Effector CD4-positive, alpha-beta T cell (primary cell): ENCODE measurements around the gene LRRC45.
A peak's percentile ranks its signal among the peaks of the same experiment; 100 is the strongest.
"Not testable (repeated sequence)": the region's sequence is repeated elsewhere in the genome, so short reads cannot be mapped to it uniquely, and the experiment has no call there.

Experiments used
- DNase-seq: peaks from one replicate; pipeline ENCODE4 v3.0.0-alpha.2; 2020

Gene LRRC45

GRCh38 chr17:82036634-82037091 lies 13.6 kb downstream of the LRRC45 start:
- DNase-seq = no peak

- peak; percentile 92 for DNase-seq
Measured at GRCh38 chr17:82037092-82037888, 14.2 kb downstream of the LRRC45 start, which contains the start of gene DCXR. DCXR (minus strand) TSS chr17:82037697; CDS start chr17:82037682, 15 bp downstream.

GRCh38 chr17:82037889-82038195 lies 14.7 kb downstream of the LRRC45 start:
- no peak for DNase-seq

GRCh38 chr17:82038796-82039409 lies 15.8 kb downstream of the LRRC45 start:
- not testable (repeated sequence) for DNase-seq

- DNase-seq = no peak
Measured at GRCh38 chr17:82039695-82040299, 16.7 kb downstream of the LRRC45 start.

- no peak for DNase-seq
Measured at GRCh38 chr17:82041144-82041814, 18.2 kb downstream of the LRRC45 start.

GRCh38 chr17:82042649-82043048 lies 19.5 kb downstream of the LRRC45 start:
- DNase-seq = no peak

GRCh38 chr17:82043507-82043906 lies 20.4 kb downstream of the LRRC45 start:
- no peak for DNase-seq

- no peak for DNase-seq
Measured at GRCh38 chr17:82045936-82046484, 22.9 kb downstream of the LRRC45 start.

- DNase-seq = no peak
Measured at GRCh38 chr17:82046903-82047302, 23.8 kb downstream of the LRRC45 start.

GRCh38 chr17:82047379-82047778 lies 24.3 kb downstream of the LRRC45 start:
- DNase-seq = no peak

GRCh38 chr17:82047914-82048570 lies 24.9 kb downstream of the LRRC45 start:
- no peak for DNase-seq

- DNase-seq = no peak
Measured at GRCh38 chr17:82048571-82048971, 25.5 kb downstream of the LRRC45 start.

- no peak for DNase-seq
Measured at GRCh38 chr17:82049106-82049505, 26.0 kb downstream of the LRRC45 start.

GRCh38 chr17:82049521-82049971 lies 26.4 kb downstream of the LRRC45 start:
- DNase-seq = no peak

GRCh38 chr17:82050152-82050760 lies 27.2 kb downstream of the LRRC45 start:
- DNase-seq = peak; percentile 1

GRCh38 chr17:82050761-82051641 lies 27.9 kb downstream of the LRRC45 start:
- DNase-seq = peak; percentile 2

GRCh38 chr17:82051776-82052637 lies 28.9 kb downstream of the LRRC45 start, which contains the start of the genes GPS1 and RFNG:
GPS1 (plus strand) TSS chr17:82051898; CDS start chr17:82051932, 34 bp downstream.
RFNG (minus strand) TSS chr17:82051811; CDS start chr17:82051766, 45 bp downstream.
- peak; percentile 79 for DNase-seq

- DNase-seq = no peak
Measured at GRCh38 chr17:82052638-82053059, 29.5 kb downstream of the LRRC45 start.

GRCh38 chr17:82053130-82053529 lies 30.0 kb downstream of the LRRC45 start:
- peak; percentile 1 for DNase-seq
